GM21528 (cell line): ENCODE data around the gene SLC9A2.

Experiments
- ATAC-seq: cut with Tn5 transposase; IDR thresholded peaks from one replicate; pipeline ENCODE4 v1.9.1; 2021; ENCODE audit warnings: mild to moderate bottlenecking, moderate library complexity; ENCODE audit not compliant: unreplicated experiment, low FRiP score

SLC9A2 gene

DNA sequence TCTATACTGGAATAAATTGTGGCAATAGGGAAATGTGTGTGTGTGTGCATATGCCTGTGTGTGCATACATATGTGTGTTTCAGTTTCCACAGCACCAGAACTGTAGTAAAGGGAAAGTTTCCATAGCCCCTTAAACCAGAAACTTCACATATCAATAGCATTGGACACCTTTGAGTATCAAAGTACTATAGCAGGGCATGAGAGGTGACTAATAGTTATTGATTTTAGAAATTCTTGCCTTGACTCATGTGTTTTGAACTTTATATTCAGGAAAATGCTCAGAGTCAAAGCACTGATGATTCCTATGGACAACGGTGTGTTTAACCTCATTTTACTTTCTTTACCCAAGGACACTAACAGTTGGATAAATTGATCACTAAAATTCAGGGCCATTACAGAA, 50.0 kb downstream of the SLC9A2 start:
- no peak for ATAC-seq

GRCh38 chr2:102672107-102672776, 52.9 kb downstream of the SLC9A2 start:
- no peak for ATAC-seq

DNA sequence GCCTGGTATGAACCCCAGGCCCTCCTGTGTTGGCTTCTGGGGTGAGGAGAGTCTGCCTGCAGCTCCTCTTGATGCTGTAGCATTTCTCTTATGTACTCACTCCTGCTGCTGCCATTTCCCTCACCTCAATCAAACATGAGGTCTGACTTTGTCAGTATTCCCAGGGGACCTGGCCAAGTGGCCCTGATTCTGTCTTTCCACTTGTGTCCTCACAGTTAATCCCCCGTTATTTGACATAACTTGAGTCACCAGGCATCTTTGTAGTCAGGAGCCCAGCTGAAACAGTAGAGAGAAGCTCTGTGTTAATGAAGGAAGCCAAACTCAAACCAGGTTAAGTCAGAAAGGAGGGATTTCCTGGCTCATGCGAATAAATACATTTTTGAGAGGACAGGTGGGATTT, 55.0 kb downstream of the SLC9A2 start:
- ATAC-seq, result no peak

DNA sequence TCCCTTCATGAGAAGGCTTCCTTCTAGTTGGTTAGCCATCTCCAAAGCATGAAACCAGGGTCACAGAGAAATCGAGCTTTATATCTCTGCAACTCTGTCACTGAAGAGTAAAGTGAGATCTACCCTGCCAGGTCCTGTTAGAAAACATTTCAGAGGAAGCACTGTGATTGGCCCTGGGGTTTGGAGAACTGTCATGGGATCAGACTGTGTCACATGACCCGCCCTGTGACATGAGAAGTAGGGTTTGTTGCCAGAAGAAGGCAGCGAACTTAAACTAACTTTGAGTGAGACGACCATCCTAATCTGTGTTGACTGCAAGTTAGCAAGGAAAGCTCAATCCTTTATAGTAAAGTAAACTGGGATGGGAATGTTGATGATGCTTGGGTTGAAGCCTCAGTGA, 55.5 kb downstream of the SLC9A2 start:
- no peak for ATAC-seq

DNA sequence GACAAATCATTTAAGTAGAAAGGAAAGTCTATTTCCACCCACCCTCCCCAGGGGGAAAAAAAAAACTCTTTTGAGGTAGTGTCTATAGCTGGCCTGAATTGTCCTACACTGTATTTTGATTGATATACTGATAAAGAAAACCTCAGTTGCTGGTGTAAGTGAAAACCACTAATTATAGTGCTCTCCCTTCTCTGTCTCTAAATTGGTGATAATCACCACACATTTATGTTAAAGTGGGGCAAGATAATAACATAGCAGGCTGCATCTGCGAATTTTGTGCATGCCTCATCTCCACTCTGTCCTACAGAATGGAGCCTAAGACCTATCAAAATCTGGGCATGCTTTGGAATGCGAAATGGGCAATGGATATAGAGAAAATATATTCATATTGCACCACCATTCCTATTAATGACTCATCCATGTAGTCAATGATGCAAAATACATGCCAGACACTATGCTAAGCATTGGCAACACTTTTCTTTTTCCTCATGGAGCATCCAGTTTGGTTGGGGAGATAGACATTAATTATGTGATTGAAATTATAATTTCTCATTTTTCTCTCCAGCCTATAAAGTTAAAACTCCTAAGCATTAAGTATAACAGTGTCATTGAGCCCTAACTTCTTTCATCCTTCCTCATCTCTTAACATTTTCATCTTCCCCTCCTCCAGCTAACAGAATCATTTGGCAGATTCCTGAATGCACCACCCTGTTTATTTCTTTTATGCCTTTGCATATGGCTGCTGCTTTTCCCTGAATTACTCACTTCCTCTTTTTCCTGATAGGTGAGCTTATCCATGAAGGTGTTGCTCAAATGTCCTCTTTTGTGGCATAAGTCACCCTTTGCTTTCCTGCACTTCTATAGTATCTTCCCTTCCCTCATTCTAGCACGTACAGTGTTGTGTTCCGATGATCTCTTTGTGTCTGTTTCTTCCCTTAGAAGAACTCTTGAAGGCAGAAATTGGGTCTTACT, 58.2 kb downstream of the SLC9A2 start:
- no peak for ATAC-seq

GRCh38 chr2:102678442-102678841, 59.1 kb downstream of the SLC9A2 start:
- no peak for ATAC-seq

- no peak for ATAC-seq
Measured at GRCh38 chr2:102686479-102687439, 67.4 kb downstream of the SLC9A2 start.

GRCh38 chr2:102690012-102690411, 70.7 kb downstream of the SLC9A2 start:
- ATAC-seq, result no peak

DNA sequence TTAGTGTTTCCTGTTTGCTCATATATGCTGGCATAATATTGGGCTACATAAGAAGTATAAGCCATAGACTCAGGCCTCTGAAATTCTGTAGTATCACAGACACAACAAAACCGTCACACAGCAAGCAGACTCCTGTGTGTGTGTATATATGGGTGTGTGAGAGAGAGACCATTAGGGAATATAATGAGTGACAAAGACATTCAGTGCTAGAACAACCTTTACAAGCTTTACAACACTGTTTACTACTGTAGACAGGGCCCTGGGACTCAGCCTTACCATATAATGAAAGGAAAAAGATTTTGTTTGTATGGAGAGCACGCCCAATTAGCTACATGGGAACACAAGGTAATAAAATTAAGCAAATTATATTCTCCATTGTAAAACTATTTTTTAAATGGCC, 77.1 kb downstream of the SLC9A2 start:
- no peak for ATAC-seq

DNA sequence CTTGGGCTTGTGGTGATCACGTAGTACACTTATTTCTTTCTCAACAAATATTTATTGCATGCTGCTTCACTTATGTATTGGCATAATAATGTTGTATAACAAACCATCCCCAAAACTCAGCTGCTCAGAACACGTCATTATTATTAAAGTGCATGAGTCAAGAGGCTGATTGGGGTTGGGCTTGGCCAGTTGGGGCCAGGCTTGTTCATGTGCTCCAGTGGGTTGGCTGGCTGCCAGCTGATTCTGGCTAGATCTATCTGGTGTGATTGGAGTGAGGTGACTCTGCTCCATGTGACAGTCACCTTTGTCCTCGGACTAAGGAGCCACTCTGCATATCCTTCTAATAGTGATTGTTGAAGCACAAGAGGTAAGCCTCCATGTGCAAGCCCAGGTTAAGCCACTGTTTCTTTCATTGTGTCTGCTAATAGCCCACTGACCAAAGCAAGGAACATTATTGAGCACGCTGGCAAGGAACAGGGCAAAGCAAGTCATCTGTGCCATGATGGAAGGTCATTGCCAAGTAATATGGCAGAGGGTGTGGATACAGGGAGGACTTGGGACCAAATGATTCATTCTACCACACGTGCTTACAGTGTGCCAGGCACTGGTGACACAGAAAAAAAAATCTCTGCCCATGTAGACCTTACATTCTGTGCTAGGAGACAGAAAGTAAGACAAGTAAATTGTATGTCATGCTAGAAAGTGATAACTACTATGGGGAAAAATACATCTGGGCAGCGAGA, 79.2 kb downstream of the SLC9A2 start:
- ATAC-seq, result no peak

DNA sequence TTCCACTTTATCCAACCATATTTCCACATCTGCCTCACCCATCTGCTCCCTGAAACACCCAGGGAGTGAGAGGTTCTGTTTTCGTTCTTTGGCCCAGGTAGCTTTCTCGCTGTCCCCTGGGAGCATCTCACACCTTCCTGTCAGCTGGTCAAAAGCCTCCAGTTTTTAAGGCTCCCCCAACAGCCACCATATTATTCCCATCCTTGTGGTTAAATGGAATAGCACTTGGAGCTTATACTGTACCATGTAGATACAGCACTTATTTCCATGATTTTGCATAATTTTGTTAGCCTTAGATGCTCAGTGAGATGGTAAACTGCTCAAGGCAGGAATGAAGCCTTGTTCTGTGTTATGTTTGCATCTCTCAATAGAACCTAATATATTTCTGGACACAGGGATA, 84.0 kb downstream of the SLC9A2 start:
- ATAC-seq, result no peak

- no peak for ATAC-seq
Measured at GRCh38 chr2:102703748-102704147, 84.4 kb downstream of the SLC9A2 start.

- no peak for ATAC-seq
Measured at GRCh38 chr2:102704531-102704930, 85.2 kb downstream of the SLC9A2 start.

DNA sequence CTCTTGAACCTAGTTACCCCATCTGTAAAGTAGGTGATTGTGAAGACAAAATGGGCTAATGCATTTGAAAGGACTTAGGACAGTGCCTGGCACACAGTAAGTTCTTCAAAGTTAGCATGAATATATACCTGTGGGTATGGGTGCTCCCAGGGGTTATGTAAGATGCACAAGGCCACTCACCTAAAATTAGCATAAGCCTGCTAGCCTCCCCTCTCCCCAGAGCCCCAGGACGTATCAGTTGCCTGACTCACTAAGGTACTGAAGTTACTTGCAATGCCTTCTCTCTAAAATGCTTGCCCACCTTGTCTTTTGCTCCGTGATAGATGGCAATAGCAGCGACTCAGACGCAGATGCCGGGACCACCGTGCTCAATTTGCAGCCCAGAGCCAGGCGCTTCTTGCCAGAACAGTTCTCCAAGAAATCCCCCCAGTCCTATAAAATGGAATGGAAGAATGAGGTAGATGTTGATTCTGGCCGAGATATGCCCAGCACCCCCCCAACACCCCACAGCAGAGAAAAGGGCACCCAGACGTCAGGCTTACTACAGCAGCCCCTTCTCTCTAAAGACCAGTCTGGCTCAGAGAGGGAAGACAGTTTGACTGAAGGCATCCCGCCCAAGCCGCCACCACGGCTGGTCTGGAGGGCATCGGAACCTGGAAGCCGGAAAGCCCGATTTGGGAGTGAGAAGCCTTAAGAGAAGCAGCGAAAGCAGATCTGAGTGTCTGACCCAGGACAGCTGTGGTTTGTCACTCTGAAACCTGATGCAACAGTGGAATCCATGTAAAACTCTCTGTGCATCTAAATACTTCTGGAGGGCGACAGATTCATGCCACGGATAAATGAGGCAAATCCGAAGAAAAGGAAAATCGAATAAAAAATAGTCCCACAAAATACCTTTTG, 88.7 kb downstream of the SLC9A2 start:
- ATAC-seq, result no peak

GRCh38 chr2:102708847-102709559, 89.7 kb downstream of the SLC9A2 start:
- ATAC-seq, result no peak

GRCh38 chr2:102717308-102718018, 98.1 kb downstream of the SLC9A2 start:
- ATAC-seq, result no peak

DNA sequence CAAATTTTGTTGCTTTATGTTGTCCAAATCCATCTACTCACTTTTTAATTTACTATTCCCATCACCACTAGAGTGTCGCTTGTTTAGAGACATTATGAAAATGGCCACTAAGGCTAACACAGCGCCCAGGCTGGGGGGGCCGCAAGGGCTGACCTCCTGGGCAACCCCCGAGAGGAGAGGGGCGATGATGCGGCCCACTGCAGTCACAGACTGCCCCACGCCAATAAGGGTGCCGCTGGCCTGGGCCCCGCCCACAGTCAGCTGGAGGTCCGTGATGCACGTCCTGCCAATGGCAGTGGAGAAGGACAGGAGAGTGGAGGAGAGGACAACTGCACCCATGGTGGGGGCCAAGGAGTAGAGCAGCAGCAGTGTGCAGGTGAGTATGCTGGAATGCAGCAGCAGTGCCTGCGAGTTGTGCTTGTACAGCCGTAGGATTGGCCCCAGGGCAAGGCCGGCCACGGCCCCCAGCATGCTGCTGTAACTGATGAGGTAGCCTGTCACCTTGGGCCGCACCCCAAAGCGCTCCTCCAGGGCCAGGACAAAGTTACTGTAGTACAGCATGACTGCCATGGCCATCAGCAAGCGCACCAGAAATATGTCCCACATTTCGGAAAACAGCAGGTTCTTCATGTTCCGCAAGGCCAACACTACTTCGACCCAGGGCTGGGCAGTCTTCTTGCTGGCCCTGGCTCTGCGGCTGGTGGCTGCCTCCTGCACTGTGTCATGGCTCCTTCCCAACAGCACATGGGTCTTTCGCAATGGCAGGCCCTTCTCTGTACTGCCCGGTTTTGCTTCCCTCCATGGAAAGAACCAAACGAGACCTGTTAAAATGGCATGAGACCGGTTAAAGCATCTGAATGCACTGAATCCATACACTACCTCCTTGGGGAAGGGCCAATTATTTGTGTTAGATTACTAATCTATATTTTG, 99.3 kb downstream of the SLC9A2 start:
- no peak for ATAC-seq
